CD4-positive, alpha-beta T cell treated with Interleukin-10 for 1 hour (primary cell): ENCODE measurements around the gene GALNTL6.

Experiments
- DNase-seq: peaks from one replicate; pipeline ENCODE4 v3.0.0-alpha.2; 2020

Gene GALNTL6

GRCh38 chr4:172596206-172596605 lies 783.0 kb downstream of the GALNTL6 start:
- DNase-seq: no peak

DNA sequence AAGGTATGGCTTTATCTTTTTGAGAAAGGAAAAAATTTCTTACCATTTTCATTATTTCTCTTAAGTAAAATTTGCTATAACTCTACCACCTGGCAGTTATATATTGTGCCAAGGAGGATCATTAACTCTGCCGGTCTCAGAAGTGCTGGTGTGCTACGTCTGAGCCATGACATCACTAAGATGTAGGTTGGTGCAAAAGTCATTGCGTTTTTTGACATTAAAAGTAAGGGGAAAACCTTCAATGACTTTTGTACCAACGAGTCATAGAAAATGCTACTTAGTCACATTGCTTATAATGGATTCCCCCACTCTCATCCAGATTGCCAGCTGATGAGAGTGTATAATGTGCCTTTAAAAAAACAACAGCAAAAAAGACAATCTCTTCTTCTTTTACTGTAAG lies 786.4 kb downstream of the GALNTL6 start:
- DNase-seq: no peak

GRCh38 chr4:172601195-172601594 lies 788.0 kb downstream of the GALNTL6 start:
- no peak for DNase-seq

GRCh38 chr4:172619218-172619617 lies 806.0 kb downstream of the GALNTL6 start:
- DNase-seq: no peak

GRCh38 chr4:172619798-172620197 lies 806.6 kb downstream of the GALNTL6 start:
- no peak for DNase-seq

- DNase-seq: no peak
Measured at GRCh38 chr4:172628263-172628662, 815.1 kb downstream of the GALNTL6 start.

GRCh38 chr4:172630280-172630679 lies 817.1 kb downstream of the GALNTL6 start:
- DNase-seq: no peak

GRCh38 chr4:172631832-172632231 lies 818.6 kb downstream of the GALNTL6 start:
- DNase-seq: no peak

DNA sequence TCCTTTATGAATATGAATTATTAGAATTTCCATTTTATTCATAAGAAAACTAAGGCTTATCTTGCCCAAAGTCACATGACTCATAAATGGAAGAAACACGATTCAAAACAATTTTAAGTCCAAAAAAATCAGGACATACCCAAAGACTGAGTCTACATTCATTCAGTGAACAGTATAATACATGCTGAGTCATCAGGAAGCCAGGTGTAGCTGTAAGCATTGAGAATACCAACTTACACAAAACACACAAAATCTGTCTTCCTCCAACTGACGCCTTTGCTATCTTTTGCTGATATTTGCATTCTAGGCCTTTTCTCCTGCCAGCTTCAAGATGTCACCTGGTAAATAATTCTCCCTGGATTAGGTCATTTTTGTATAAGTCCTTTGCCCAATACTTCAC lies 835.3 kb downstream of the GALNTL6 start:
- DNase-seq: no peak

DNA sequence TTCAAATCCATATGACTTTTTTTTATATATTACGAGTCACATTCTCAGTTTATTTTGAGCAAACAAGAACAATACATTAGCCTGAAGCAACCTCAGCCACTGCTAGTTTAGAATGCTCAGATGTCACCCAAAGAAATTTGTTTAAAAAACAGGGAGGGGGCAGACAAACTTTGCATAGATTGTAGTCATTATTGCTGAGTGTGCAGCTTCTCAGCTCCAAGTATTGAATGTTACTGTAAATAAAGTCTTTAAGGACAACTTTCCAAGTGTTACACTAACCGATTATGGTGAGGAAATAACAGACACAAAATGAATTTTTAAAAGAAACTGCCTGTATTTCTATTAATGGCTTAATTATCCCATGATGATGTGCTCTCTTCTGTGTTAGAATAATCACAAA lies 835.9 kb downstream of the GALNTL6 start:
- DNase-seq: no peak

- no peak for DNase-seq
Measured at GRCh38 chr4:172650758-172651530, 837.7 kb downstream of the GALNTL6 start.

DNA sequence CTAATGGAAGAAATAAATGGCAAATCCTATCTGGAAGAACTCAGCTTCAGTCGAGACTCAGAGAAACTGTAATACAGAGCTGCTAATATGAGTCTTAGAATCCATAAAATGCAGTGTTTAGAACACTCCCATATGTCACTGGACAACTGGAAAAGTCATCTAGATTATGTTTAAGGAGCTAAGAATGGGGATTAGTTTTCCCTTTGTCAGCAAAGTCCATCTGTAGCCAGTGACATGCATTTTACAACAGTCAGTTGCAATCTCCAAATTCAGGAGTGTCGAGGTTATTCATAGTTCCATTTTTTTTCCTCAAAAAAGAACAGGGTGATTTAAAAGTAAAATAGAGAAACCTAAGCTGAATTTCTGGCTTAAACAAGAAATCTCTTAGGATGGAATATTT lies 838.8 kb downstream of the GALNTL6 start:
- DNase-seq: no peak

DNA sequence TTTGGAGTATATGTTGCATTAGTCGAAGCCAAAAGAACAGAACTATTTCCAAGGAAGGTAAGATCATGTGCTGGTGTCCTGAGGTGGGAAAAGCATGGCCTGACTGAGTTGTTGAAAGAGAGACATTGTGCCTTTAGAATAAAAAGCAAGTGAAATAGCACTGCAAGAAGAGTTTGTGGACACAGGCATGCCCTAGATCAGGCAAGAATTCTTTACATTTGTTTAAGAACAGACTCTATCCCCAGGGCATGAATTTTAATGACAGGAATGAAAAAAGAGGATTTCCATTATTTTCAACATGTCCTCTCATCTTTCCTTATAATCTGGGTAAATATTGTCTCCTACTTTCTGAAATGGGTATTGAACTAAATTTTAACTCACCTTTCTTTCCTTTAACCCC lies 839.2 kb downstream of the GALNTL6 start:
- no peak for DNase-seq

DNA sequence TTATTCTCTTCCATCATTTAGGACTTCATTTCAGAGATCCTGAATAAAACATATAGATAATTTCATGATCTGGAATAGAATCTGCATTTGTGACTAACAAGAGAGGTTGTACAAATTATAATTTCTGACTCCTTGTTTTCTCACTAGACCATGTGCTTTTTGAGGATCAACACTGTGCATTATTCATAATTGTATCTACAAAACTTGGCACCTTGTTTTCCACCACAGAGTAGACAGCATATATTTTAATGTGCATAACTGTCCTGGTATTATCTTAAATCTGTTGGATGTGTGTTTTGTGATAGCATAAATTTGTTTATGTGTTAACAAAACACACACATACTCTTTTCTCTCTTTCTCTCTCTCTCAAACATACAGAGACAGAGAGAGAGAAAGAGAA lies 840.5 kb downstream of the GALNTL6 start:
- no peak for DNase-seq

- no peak for DNase-seq
Measured at GRCh38 chr4:172654457-172654856, 841.3 kb downstream of the GALNTL6 start.

DNA sequence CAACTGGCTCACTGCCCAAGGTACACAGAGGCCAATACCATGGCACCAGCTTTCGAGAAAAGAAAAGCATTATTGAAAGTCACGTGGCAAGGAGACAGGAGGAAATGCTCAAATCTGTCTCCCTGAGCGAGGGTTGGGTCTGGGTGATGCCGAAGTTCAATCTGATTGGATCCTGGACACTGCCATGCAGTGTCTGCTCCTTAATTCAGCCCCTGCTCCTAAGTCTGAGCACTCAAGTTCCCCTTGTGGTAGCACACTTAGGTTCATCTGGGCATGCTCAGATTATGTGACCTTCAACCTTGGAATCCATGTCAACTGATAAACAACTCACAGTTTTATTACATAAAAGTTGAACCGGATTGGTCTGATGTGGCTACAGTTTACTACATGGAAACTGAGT lies 842.9 kb downstream of the GALNTL6 start:
- DNase-seq: no peak

GRCh38 chr4:172657081-172657480 lies 843.9 kb downstream of the GALNTL6 start:
- no peak for DNase-seq

GRCh38 chr4:172660251-172660650 lies 847.0 kb downstream of the GALNTL6 start:
- DNase-seq: no peak

DNA sequence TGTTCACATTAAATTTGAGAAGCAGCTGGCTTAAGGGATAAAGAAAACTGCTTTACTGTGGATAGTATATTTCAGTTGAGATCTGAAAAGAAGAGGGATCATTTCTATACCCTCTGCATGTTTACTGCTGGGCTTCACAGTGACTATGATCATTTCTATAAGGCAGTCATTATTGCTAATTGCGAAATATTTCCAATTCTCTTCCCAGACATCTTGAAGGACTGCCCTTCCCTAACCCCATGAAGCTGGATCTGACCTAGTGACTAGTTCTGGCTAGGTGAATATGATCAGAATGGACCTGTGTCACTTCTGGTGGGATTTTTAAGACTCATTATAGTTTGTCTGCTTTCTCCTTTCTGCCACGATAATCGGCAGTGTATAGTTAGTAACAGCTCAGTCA lies 848.9 kb downstream of the GALNTL6 start:
- no peak for DNase-seq

DNA sequence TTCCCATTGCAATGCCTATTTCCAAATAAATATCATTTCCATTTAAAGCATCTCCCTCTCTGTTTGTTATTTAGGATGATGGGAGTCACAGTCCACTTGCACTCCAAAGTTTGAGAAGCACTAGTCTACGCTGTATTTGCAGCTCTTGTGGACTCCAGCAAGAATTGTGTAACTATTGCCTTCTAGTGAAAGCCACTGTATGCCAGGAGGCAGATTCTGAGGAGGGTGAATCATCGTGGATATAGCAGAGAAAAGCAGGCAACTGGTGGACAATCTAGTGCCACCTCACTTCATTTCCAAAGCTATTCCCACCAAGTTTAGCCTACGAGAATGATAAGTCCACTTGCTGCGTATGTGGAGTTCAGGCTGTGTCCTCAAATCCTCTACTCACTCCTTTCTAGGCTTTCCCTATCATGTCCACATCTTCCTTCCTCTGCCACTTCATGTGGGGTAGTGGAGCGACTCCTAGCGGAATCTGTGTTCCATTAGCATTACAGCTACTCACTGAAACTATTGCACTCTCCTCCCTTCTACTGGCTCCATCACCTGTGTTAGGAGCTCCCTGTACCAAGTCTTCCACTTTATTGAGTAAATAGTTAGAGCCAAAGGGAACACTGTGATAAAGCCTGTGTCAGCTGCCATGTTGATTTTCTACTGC lies 853.6 kb downstream of the GALNTL6 start:
- DNase-seq: no peak

- no peak for DNase-seq
Measured at GRCh38 chr4:172674811-172675210, 861.6 kb downstream of the GALNTL6 start.

GRCh38 chr4:172675232-172675631 lies 862.0 kb downstream of the GALNTL6 start:
- DNase-seq: no peak

DNA sequence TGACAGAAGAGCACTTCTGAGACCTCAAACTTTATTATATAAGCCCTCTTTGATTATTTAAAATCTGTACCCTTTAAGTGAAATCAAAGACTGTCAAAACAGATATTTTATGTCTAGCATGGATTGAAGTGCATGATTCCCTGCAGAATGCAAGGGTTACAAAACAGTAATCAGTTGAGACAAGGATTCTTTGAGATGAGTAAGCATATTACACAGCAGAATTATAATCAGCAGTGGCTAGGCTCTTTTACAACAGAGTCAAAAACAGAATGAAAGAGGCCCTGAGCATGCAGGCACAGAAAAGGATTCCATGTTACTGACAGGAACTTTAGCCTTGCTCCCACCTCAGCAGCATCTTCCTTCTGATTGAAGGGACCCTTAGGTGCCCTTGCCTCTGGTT lies 867.5 kb downstream of the GALNTL6 start:
- no peak for DNase-seq

DNA sequence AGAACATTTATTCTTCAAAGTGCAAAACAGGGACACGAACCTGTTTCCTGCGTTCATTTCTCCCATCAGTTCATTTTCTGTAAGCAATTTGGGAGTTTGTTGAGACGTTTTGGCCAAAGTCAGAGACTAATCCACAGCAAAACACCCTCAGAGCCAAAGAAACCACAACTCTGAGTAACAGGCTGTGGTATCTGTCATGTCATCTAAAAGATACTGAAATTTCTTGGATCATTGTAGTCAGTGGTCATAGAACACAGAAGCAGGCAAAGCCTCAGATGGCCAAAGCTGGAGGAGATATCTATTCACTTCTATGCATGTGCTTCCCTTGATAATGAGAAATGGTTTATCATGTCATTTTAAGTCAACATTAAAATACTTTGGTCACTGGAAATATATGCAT lies 869.8 kb downstream of the GALNTL6 start:
- DNase-seq: no peak

GRCh38 chr4:172686021-172686420 lies 872.8 kb downstream of the GALNTL6 start:
- no peak for DNase-seq
